GM23248 (cell line): Measurements from ENCODE around the gene KRTAP19-6. TPM values are rescaled to one million over a fixed set of nuclear protein-coding genes. Genes with fewer than 3 reads are reported as not detected.

Experiments
- DNase-seq: peaks from one replicate; pipeline ENCODE4 v3.0.0-alpha.2; 2015
- H2AFZ ChIP-seq: fragments of 200-600 bp; sonication (generic); 2 replicates; pipeline ENCODE4 v1.6.1; 2016; ENCODE audit warnings: antibody characterized with exemption
- H3F3A ChIP-seq: fragments of 200-600 bp; sonication (generic); 2 replicates; pipeline ENCODE4 v1.6.1; 2016; ENCODE audit warnings: mild to moderate bottlenecking, antibody characterized with exemption, mixed run types; ENCODE audit not compliant: insufficient read depth
- H3K27ac ChIP-seq: fragments of 200-600 bp; sonication (generic); 2 replicates; pipeline ENCODE4 v1.5.1; 2016; ENCODE audit warnings: mild to moderate bottlenecking
- H3K27me3 ChIP-seq: fragments of 200-600 bp; sonication (generic); replicated peaks from 2 replicates; pipeline ENCODE4 v1.6.1; 2016; ENCODE audit warnings: mild to moderate bottlenecking; ENCODE audit not compliant: insufficient read depth
- H3K36me3 ChIP-seq: fragments of 200-600 bp; sonication (generic); 2 replicates; pipeline ENCODE4 v1.6.1; 2016; ENCODE audit warnings: low read depth, mild to moderate bottlenecking
- H3K4me1 ChIP-seq: fragments of 200-600 bp; sonication (generic); 2 replicates; pipeline ENCODE4 v1.6.1; 2016; ENCODE audit warnings: mild to moderate bottlenecking; ENCODE audit not compliant: insufficient read depth
- H3K4me2 ChIP-seq: fragments of 200-600 bp; sonication (generic); one replicate; pipeline ENCODE4 v1.6.1; 2016; ENCODE audit warnings: mild to moderate bottlenecking; ENCODE audit not compliant: unreplicated experiment
- H3K4me3 ChIP-seq: fragments of 200-600 bp; sonication (generic); 2 replicates; pipeline ENCODE4 v1.5.1; 2016; ENCODE audit warnings: mild to moderate bottlenecking
- H3K79me2 ChIP-seq: fragments of 200-600 bp; sonication (generic); 2 replicates; pipeline ENCODE4 v1.6.1; 2016; ENCODE audit warnings: mild to moderate bottlenecking; ENCODE audit not compliant: insufficient read depth
- H3K9ac ChIP-seq: fragments of 200-600 bp; sonication (generic); 2 replicates; pipeline ENCODE4 v1.6.1; 2016; ENCODE audit warnings: mild to moderate bottlenecking
- H3K9me2 ChIP-seq: fragments of 200-600 bp; sonication (generic); 2 replicates; pipeline ENCODE4 v1.6.1; 2016; ENCODE audit warnings: mixed run types, mild to moderate bottlenecking, moderate library complexity; ENCODE audit not compliant: insufficient read depth
- H3K9me3 ChIP-seq: fragments of 200-600 bp; sonication (generic); one replicate; pipeline ENCODE4 v1.6.1; 2017; ENCODE audit warnings: low read depth
- H4K20me1 ChIP-seq: fragments of 200-600 bp; sonication (generic); 2 replicates; pipeline ENCODE4 v1.6.0; 2016; ENCODE audit not compliant: insufficient read depth
- EZH2 ChIP-seq: fragments of 200-600 bp; sonication (generic); IDR thresholded peaks from 2 replicates; pipeline ENCODE4 v1.6.1; 2018; ENCODE audit warnings: antibody characterized with exemption, mild to moderate bottlenecking; ENCODE audit not compliant: insufficient read depth, poor library complexity, severe bottlenecking
- EZH2phosphoT487 ChIP-seq: fragments of 200-600 bp; sonication (generic); IDR thresholded peaks from 2 replicates; pipeline ENCODE4 v1.6.1; 2018; ENCODE audit warnings: antibody characterized with exemption, moderate library complexity, mild to moderate bottlenecking, low read depth; ENCODE audit not compliant: insufficient read depth
- WGBS, 2 experiments: methylation state at CpG; one replicate each; pipeline ENCODE4 v1.1.6; 2015 to 2017; ENCODE audit warnings: low lambda C conversion rate in 2 of 2, low coverage in 1 of 2; ENCODE audit errors: missing lambda C conversion rate in 2 of 2; 5-methylcytosine and 5-hydroxymethylcytosine counted together
- in situ Hi-C: fragments of 300-500 bp; cut with MboI; formaldehyde crosslinking; loops from 2 replicates; pipeline ENCODE4 v1.15.0; 2020
- polyA plus RNA-seq: library from polyadenylated mRNA; unstranded; fragments of >200 nt; fragmentation: Nextera tagmentation; extraction: Ambion mirVana; gene quantifications from 2 replicates; pipeline ENCODE4 v1.2.1, GENCODE V29; 2016
- total RNA-seq: library from RNA; depleted of rRNA; stranded (reverse); fragments of >200 nt; shearing (Covaris generic); gene quantifications from 2 replicates; pipeline ENCODE4 v1.2.3, GENCODE V29; 2014

The KRTAP19-6 gene
- total and polyA plus RNA-seq, 2 experiments from 2014 or later, result not detected

DNA sequence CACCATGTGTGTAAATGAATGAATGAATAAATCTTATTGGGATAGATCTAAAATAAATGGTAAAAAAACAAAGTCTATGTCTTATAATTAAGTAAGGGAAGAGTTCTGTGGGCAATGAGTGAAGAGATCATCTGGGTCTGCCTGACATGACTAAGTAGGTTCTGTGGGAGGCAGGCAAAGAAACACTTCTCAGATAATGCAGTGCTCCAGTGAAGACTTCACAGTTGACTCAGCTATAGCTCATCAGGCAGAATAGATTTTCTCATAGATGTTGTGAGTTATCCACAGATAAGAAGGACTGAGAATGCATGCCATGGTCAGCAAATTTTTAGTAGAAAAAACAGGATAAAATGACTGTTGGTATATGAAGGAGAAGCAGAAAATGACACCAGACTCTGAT lies 36.1 kb upstream of the KRTAP19-6 start:
- no peak for DNase-seq
- H3K27me3 ChIP-seq, result no peaks in the 10 kb centered on the region
- TF ChIP-seq EZH2 (no peak), EZH2phosphoT487 (no peak)
- H3K4me2 ChIP-seq, result no peak overlapping the region
- no peaks in the 10 kb centered on the region for H3K79me2 ChIP-seq
- H3K4me3 ChIP-seq, result no peak overlapping the region
- H3F3A ChIP-seq, result no peaks in the 10 kb centered on the region
- no peak overlapping the region for H3K9ac ChIP-seq
- in situ Hi-C loops, result no loop called here
- H4K20me1 ChIP-seq, result no peaks in the 10 kb centered on the region
- H3K9me3 ChIP-seq, result no peaks in the 10 kb centered on the region
- no peaks in the 10 kb centered on the region for H3K9me2 ChIP-seq
- no peak overlapping the region for H2AFZ ChIP-seq
- H3K27ac ChIP-seq, result no peak overlapping the region
- H3K4me1 ChIP-seq, result no peaks in the 10 kb centered on the region
- H3K36me3 ChIP-seq, result no peaks in the 10 kb centered on the region

- in situ Hi-C loops, result no loop called here
- Histone ChIP-seq H4K20me1 (no peaks in the 10 kb centered on the region), H3K9me2 (no peaks in the 10 kb centered on the region), H3K79me2 (no peaks in the 10 kb centered on the region), H3F3A (no peaks in the 10 kb centered on the region), H3K27ac (no peak overlapping the region), H3K4me2 (no peak overlapping the region), H3K9ac (no peak overlapping the region), H3K9me3 (no peaks in the 10 kb centered on the region), H3K36me3 (no peaks in the 10 kb centered on the region), H3K4me1 (no peaks in the 10 kb centered on the region), H2AFZ (no peak overlapping the region), H3K4me3 (no peak overlapping the region), H3K27me3 (no peaks in the 10 kb centered on the region)
- no peak for DNase-seq
- no peak for TF ChIP-seq EZH2phosphoT487
- no peak for TF ChIP-seq EZH2
Measured at GRCh38 chr21:30567617-30568016, 26.0 kb upstream of the KRTAP19-6 start.

DNA sequence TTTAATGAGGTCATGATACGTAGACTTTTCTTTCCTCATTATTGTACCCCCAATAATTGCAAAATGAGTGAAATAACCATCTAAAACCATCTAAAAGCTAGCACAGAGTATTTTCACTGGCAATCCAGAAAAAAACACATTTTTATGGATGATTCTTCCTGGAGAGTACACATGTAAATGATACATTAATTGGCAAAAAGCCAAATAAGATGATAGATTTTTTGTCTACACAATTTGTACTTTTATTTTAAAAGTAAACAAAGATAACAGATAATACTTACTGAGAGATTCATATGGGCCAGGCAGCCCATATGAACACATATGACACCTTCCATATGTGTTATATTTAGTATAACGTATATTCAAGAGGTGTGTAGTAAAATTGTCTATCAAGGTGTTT lies 22.0 kb upstream of the KRTAP19-6 start:
- H3K4me1 ChIP-seq, result no peaks in the 10 kb centered on the region
- 27 to 38% methylated on average over 2 of the region's 2 CpGs for WGBS, 2 experiments
- no peak overlapping the region for H3K9ac ChIP-seq
- H3K9me3 ChIP-seq, result no peaks in the 10 kb centered on the region
- no peak overlapping the region for H3K27ac ChIP-seq
- no peak overlapping the region for H2AFZ ChIP-seq
- no peaks in the 10 kb centered on the region for H3K27me3 ChIP-seq
- DNase-seq, result no peak
- H3K36me3 ChIP-seq, result no peaks in the 10 kb centered on the region
- TF ChIP-seq EZH2phosphoT487, result no peak
- no peak for TF ChIP-seq EZH2
- H3F3A ChIP-seq, result no peaks in the 10 kb centered on the region
- H3K4me3 ChIP-seq, result no peak overlapping the region
- no peak overlapping the region for H3K4me2 ChIP-seq
- in situ Hi-C loops, result no loop called here
- no peaks in the 10 kb centered on the region for H4K20me1 ChIP-seq
- H3K79me2 ChIP-seq, result no peaks in the 10 kb centered on the region
- H3K9me2 ChIP-seq, result no peaks in the 10 kb centered on the region

- H3F3A ChIP-seq, result no peaks in the 10 kb centered on the region
- no peaks in the 10 kb centered on the region for H3K4me1 ChIP-seq
- H3K4me2 ChIP-seq, result no peak overlapping the region
- no peaks in the 10 kb centered on the region for H3K36me3 ChIP-seq
- no peaks in the 10 kb centered on the region for H3K79me2 ChIP-seq
- TF ChIP-seq EZH2phosphoT487, result no peak
- TF ChIP-seq EZH2, result no peak
- no peaks in the 10 kb centered on the region for H3K9me3 ChIP-seq
- in situ Hi-C loops, result no loop called here
- H3K27me3 ChIP-seq, result no peaks in the 10 kb centered on the region
- no peaks in the 10 kb centered on the region for H4K20me1 ChIP-seq
- no peak overlapping the region for H2AFZ ChIP-seq
- H3K9ac ChIP-seq, result no peak overlapping the region
- no peak for DNase-seq
- WGBS, 2 experiments, result 20 to 23% methylated on average over 6 of the region's 6 CpGs
- H3K9me2 ChIP-seq, result no peaks in the 10 kb centered on the region
- no peak overlapping the region for H3K4me3 ChIP-seq
- H3K27ac ChIP-seq, result no peak overlapping the region
Measured at GRCh38 chr21:30563072-30563471, 21.4 kb upstream of the KRTAP19-6 start.

DNA sequence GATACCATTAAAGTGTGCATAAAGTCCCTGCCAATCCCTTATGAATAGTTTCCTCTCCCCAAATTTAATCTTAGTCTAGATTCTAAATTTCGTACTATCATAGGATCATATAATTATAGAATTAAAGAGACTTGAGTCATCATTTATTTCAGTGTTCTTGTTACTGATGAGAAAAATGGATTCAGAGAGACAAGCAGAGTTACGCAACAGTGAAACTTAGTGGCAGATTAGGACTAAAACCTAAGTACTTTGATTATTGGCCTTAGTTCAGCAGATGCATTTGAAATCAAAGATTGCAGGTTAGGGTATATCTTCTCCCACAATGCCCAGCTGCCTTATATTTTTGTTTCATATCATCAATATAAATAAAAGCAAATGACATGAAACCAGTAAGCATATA lies 20.3 kb upstream of the KRTAP19-6 start:
- Histone ChIP-seq H3K9me3 (no peaks in the 10 kb centered on the region), H3K4me2 (no peak overlapping the region), H3K27ac (no peak overlapping the region), H3K36me3 (no peaks in the 10 kb centered on the region), H3K4me1 (no peaks in the 10 kb centered on the region), H3K9me2 (no peaks in the 10 kb centered on the region), H3K9ac (no peak overlapping the region), H3K79me2 (no peaks in the 10 kb centered on the region), H2AFZ (no peak overlapping the region), H3K27me3 (no peaks in the 10 kb centered on the region), H4K20me1 (no peaks in the 10 kb centered on the region), H3K4me3 (no peak overlapping the region), H3F3A (no peaks in the 10 kb centered on the region)
- in situ Hi-C loops, result no loop called here
- DNase-seq, result no peak
- 17% methylated on average over 2 of the region's 2 CpGs for WGBS, 2 experiments
- TF ChIP-seq EZH2phosphoT487 (no peak), EZH2 (no peak)
